LNCAP (cell line): ENCODE data around the gene SPATA31D1.

ENCODE experiments used
- CTCF ChIP-seq: fragments of 450-650 bp; IDR thresholded peaks from 2 replicates; pipeline ENCODE4 v1.5.1; 2017; ENCODE audit warnings: mild to moderate bottlenecking

Gene SPATA31D1

GRCh38 chr9:81971727-81972126 lies 16.8 kb upstream of the SPATA31D1 start:
- TF ChIP-seq CTCF = no peak

GRCh38 chr9:81974764-81975163 lies 13.8 kb upstream of the SPATA31D1 start:
- no peak for TF ChIP-seq CTCF

- TF ChIP-seq CTCF = no peak
Measured at GRCh38 chr9:81976351-81976750, 12.2 kb upstream of the SPATA31D1 start.

GRCh38 chr9:81979196-81979595 lies 9.4 kb upstream of the SPATA31D1 start:
- TF ChIP-seq CTCF = no peak

GRCh38 chr9:81980568-81980967 lies 8.0 kb upstream of the SPATA31D1 start:
- no peak for TF ChIP-seq CTCF

- TF ChIP-seq CTCF = no peak
Measured at GRCh38 chr9:81981883-81982282, 6.7 kb upstream of the SPATA31D1 start.

- TF ChIP-seq CTCF = no peak
Measured at GRCh38 chr9:81984928-81985327, 3.6 kb upstream of the SPATA31D1 start.

GRCh38 chr9:81986051-81986450 lies 2.5 kb upstream of the SPATA31D1 start:
- TF ChIP-seq CTCF = no peak
